CD4-positive, alpha-beta T cell treated with Interleukin-15 for 4 hours (primary cell): ENCODE data around the gene CDC42BPA.
A peak's percentile ranks its signal among the peaks of the same experiment; 100 is the strongest.

Experiments used
- DNase-seq: peaks from one replicate; pipeline ENCODE4 v3.0.0-alpha.2; 2020; ENCODE audit warnings: low spot score

The CDC42BPA gene

DNA sequence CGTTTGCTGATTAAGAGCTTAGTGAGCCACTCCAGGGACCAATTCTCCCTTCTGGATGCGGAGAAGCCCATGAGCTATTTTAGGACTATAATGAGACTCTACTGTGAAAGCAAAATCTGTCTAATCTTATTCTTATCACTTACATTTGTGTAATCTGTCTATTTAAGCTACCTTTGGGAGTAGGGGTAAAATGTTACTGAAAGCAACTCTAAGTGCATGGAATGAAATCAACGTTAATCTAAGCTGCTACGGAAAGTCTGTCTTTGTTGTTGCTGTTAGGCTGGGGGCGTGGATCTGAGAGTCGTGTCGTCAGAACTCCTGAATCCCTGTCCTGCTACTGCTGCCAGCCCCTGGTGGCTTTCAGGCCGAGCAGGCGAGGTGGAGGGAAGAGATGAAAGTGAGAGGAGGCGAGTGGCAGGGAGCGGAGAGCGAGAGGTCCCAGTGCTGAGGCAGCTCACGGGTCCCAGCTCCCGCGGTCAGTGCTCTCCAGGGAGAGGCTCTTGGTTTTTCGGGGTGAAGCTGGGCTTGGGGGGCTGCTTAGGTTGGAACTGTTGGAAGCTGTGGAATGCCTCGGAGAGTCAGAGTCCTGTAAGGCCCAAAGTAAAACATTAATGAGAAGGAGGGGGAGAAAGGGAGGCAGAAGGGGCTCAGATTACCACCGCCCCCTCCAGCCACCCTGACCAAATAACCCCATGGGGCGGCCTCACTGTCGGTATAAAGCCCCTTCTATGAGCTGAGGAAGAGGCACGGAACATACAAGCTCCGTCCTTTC, 324.3 kb downstream of the CDC42BPA start:
- DNase-seq: no peak

DNA sequence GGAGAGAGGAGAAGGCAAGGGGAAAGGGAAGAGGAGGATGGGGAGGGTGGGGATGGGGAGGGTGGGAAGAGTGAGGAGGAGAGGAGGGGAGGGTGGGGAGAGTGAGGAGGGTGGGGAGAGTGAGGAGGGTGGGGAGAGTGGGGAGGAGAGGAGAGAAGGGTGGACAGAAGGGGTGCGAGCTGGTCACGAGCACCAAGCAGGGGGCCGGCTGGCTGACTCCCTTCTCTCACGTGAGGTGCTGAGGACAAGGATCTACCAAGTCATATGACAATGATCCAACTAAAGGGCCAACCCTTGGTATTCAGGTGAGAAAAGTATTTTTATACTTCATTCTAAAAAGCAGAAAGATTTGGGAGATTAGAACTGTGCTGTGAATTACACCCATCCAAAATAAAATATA, 326.4 kb downstream of the CDC42BPA start:
- no peak for DNase-seq

DNA sequence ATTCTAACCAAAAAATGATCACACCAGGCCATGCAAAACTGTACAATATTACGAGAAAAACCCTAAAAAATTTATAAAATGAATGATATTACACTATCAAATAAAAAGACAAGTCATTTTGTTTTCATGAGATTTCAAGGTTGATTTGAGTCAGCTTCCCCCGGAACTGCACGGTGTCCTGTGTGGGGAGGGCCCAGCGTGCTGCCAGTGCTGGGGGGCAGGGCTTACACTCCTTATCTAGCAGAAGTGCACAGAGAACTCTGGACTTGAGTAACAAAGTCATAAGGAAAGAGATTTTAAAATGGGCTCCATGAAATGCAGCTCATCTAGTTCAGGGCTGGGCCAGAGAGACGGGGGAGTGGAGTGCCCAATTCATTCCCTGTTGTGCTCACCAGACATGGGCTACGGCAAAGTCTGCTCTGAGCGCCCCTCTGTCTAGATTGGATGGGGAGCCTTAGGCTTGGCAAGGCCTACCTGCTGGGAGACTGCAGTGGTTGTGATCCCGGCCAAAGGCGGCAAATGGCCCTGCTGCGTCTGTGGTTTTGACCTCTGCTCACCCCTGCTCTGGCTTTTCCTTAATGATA, 328.1 kb downstream of the CDC42BPA start:
- peak; percentile 34 for DNase-seq

DNA sequence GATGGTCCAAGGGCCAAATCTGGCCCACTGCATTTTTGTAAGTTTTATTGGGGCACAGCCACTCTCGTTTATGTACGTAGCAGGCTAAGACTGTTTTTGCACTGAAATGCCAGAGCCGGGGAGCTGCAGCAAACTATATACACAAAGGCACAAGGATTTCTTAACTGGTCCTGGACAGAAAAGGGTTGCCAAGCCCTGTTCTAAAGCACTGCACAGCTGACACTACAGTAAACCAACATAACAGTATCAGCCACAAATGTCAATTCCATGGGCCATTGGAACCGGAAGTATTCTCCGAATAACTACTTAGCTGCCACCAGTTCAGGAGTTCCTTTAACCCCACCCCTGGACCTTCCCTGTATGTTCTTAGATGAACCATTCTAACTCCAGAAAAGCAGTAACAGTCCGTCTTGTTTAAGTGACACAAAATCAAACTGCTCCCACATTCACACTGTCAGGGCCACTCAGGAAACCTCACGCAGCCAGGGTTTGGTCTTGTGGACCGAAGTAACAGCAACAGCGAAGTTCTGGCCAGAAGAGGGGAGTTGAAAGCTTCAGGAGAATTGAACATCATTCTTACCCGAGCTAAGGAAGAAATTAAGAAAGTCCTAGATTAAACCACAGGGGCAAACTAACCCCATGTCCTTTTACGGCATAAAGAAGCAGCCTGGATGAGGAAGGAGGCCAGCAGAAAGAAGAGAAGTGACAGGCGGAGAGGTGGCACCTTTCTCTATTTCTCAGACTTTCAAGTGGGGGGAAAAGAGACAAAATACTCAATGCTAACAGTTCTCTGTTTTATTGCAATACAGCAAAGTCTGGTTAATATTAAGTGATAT, 329.0 kb downstream of the CDC42BPA start:
- no peak for DNase-seq

DNA sequence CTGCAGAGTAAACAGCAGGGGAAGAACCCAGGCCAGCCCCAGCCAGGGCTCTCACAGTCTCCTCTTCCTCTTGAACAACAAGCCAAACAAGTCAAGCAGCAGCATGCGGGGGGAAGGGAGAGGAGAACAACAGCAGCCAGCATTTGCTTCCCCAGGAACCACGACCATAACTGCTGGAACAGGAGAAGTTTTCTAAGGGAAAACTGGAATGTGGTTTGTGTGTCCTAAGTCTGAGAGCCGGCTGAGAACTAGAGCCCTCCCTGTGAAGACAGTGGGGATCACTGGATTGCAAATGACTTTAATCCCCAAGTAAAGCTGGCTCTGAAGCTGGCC, 330.0 kb downstream of the CDC42BPA start:
- no peak for DNase-seq

DNA sequence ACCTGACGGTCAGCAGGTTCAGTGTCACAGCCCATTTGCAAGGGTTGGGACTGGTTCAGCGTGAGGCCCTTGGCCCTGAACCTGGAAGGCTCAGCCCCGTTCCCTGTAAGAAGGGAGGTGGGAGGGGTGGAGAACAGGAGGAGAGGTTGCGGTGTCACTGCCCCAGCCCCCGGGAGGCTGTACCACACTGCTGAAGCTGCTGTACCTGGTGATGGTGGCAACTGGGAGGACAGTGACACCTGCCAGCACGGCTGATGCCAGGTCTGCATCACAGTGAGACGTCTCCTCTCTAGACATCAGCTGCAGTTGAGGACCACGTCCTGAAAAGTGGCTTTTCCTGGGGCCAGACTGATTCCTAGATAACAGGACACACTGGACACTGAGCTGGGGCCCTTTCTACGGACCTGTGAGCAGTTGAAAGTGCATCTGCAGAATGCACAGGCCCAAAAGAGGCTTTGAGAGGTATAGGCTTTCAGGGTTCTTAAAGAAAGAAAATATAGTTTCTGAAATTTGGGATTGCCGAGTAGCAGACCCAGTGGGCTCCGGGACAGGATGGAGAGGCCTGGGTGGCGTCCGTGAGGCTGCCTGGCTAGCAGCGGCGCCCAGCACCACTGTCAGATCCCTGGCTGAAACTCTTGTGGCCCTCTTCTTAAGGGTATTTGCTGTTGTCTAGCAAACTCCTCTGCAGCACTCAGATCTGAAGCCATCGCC, 330.5 kb downstream of the CDC42BPA start:
- no peak for DNase-seq

DNA sequence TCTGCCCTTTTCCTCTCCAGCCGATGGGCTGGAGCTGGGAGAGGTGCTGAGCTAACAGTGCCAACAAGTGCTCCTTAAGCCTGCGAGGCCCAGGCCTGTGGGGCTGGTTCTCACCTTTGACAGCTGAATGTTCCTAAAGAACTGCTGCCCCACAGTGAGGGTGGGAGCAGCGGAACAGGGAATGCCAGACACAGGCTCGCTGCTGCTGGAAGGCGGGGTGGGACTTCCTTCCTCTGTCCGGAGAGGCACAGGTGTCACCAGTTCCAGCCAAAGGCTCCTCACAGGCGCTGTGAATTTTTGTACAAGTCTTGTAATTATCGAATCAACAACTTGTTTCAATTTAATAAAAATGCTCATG, 331.1 kb downstream of the CDC42BPA start:
- no peak for DNase-seq

DNA sequence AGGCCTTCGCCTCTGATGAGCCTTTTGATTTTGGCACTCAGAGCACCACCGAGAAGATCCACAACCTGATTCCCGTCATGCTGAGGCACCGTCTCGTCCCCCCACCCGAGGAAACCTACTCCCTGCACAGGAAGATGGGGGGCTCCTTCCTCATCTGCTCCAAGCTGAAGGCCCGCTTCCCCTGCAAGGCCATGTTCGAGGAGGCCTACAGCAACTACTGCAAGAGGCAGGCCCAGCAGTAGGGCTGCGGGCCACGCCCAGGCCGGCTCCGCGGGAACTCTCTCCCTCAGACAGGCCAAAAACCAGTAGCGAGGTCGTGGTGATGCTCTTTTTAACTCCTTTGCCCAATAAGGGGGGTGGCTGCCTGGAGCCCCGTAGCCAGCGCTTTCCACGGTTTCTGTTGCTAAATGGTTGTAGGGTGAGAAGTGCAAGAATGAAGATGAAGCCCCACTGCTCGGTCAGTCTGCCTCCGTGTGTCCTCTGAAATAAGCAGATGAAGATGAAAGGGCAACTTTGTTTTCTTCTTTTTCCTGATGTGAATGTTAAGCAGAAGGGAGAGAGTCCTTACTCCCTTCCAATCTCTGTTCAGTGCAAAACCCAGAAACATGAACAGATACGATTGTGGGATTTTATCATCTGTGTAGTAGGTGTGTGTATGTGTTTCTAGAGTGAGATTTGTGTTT, 331.7 kb downstream of the CDC42BPA start:
- no peak for DNase-seq

DNA sequence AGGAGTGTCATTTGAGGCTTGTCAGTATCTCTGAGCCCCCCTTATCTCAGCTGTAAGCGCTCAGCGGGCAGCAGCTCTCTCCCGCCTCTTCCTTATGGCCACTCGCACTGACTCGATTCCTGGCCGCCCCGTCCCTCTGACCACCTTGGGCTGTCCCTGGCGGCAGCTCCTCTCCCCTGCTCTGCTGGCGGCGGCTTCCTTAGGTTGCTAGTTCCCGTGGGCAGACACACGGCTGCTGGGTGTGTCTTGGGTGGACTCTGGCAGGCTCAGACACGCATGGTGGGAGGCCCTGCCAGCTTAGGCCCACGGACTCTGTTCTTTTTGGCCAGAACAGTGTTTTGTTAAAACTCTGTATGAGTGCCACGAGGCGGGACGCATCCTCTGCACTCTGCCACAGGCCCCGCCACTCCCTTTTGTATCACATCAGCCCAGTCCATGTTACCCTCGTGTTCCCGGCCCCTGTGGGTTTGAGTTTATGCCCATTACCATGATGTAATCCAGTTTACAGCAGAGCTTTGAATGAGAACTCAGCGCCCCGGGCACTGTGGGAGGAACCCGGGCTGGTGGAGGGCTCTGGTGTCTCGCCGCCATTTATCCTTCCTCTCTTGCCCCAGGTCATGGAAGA, 332.3 kb downstream of the CDC42BPA start:
- no peak for DNase-seq

DNA sequence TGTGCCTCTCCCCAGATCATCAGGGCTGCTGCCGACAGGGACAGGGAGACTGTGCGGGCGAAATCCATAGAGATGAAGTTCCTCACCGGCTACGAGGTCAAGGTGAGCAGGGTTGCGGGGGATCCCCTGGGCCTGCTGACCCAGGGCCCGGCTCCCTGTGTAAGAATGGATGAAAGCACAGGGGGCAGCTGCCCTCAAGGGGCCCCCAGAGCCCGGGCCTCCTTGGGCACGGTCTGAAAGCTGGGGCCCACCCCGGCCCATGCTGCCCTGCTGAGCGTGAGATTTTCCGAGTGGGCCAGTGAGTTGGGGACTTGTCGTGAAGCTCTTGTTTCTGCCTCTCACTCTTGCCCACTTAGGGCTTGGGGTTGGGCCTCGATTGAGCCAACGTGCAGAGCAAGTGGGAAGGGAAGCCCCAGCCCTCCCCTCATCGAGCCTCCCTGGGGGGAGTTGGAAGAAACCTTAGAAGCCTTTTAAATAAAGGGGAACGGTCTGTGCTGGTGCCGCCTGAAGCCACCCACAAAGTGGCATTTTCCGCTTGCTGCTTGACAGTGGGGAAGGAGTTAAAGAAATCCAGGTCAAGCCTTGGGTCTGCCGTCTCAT, 333.0 kb downstream of the CDC42BPA start:
- no peak for DNase-seq

DNA sequence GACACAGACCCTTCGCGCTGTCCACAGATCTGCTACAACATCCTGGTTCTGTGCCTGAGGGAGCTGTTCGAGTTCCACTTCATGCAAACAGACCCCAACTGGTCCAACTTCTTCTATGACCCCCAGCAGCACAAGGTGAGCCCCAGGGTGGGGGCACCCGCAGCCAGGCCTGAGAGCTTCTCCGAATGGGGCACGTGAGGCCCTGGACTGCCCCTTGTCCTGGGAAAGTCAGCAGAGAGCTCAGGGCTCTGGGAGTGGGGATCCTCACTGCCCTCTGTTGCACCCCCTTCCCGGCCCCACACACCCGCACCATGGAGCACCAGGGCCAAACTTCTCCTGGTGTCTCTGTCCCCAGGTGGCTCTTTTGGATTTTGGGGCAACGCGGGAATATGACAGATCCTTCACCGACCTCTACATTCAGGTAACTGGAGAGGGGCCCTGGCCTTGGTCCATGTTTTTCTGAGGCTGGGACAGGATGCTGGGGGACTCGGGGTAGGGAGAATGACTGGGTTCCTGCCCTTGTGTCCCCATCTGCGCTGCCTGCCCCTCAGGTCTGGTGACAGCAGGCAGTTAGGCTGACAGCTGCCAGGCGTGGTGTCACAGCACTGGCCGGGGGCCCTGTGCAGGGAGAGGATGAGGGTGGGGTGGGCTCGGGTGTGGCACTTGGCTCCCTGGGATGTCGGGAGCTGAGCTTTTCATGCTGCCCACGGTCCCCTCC, 333.6 kb downstream of the CDC42BPA start:
- DNase-seq: no peak

DNA sequence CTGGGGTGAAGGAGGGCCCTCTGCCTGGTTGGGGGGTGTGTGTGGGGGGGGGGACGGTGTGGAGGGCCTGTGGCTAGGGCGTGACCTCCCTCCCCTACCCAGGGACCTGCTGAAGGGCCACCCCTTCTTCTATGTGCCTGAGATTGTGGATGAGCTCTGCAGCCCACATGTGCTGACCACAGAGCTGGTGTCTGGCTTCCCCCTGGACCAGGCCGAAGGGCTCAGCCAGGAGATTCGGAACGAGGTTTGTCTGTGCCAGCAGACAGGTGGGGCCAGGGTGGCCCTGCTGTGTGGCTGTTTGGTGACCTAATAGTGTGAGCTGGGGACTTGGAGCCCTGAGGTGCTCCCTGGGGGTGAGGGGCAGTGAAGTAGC, 334.3 kb downstream of the CDC42BPA start:
- DNase-seq: no peak

DNA sequence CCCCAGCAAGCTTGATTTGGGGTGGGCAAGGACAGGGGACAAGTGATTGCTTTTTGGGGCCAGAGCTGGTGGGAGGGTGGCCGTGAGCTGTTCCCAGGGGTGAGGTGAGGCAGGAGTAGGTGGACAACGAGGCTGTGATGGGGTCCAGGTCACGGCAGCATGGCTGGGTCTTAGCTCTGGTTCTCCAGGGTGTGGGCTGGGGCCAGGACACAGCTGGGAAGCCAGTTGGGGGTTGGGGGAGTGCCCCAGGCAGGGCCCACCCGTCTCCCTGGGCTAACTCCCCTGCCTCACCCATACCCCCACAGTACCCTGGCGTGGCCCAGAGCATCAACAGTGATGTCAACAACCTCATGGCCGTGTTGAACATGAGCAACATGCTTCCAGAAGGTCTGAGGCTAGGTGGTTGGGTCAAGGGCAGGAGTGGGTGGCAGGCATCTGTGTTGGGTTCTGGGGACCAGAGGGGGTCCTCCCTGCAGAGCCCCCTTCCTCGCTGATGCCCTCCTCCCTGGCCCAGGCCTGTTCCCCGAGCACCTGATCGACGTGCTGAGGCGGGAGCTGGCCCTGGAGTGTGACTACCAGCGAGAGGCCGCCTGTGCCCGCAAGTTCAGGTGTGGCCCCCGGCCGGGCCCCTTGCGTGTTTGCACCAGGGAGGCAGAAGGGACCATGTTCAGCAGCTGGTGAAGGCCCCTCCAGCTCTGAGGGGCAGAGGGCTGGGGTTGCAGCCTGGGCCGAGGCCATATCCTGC, 334.9 kb downstream of the CDC42BPA start:
- no peak for DNase-seq

DNA sequence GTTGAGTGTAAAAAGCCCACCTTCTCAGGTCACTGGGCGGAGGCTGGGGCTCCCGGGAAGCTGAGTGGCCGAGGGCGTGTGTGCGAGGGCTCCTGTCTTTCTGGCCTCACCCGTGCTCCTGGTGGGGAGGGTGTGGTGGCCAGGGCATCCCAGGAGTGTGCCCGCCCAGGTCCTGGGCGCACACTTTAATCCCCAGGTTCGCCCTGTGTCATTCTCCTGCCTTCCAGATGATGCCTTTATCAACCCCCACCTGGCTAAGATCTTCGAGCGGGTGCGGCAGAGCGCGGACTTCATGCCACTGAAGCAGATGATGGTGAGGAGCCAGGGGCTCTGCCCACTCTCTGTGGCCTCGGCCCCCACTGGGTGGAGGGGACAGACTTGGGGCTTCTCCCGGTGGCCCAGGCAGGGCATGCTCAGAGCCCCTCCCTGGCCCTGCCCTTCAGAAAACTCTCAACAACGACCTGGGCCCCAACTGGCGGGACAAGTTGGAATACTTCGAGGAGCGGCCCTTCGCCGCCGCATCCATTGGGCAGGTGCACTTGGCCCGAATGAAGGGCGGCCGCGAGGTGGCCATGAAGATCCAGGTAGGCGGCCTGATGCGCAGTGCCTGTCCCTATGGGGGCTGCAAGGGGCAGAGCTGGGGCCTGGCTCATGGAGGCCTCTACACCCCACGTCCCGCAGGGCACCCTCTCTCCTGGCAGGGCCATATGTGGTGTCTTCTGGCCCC, 335.7 kb downstream of the CDC42BPA start:
- DNase-seq: no peak

DNA sequence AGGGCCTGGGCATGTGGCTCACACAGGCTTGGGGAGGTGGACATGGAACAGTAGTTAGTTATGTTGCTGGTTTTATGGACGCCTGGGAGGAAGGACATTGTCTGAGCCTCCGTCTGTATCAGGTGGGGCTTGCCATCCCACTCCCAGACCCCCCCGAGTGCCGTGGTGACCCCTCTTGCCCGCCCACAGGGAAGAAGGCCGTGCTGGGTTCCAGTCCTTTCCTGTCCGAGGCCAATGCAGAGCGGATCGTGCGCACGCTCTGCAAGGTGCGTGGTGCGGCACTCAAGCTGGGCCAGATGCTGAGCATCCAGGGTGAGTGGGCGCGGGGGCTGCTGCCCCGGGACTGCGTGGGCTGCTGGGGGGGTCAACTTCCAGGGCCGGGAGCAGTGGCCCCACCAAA, 336.5 kb downstream of the CDC42BPA start:
- no peak for DNase-seq

DNA sequence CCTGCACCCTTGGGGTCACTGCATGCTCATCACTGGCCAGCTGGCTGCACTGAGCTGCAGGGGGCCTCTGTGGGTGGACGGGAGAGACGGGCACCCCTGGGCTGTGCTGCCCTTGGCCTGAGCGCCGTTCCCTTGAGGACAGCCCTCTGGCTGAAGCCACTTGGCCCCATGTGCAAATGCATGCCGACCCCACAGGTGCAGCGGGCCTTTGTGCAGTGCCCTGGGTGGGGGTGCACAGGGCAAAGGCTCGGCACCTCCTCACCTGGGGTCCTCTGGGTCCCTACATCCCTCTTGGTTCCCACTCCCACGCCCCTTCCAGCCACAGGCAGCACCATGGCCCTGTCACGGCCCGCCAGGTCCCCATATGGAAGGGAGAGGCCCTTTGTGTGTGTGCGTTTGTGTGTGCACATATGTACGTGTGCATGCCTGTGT, 336.9 kb downstream of the CDC42BPA start:
- DNase-seq: no peak

DNA sequence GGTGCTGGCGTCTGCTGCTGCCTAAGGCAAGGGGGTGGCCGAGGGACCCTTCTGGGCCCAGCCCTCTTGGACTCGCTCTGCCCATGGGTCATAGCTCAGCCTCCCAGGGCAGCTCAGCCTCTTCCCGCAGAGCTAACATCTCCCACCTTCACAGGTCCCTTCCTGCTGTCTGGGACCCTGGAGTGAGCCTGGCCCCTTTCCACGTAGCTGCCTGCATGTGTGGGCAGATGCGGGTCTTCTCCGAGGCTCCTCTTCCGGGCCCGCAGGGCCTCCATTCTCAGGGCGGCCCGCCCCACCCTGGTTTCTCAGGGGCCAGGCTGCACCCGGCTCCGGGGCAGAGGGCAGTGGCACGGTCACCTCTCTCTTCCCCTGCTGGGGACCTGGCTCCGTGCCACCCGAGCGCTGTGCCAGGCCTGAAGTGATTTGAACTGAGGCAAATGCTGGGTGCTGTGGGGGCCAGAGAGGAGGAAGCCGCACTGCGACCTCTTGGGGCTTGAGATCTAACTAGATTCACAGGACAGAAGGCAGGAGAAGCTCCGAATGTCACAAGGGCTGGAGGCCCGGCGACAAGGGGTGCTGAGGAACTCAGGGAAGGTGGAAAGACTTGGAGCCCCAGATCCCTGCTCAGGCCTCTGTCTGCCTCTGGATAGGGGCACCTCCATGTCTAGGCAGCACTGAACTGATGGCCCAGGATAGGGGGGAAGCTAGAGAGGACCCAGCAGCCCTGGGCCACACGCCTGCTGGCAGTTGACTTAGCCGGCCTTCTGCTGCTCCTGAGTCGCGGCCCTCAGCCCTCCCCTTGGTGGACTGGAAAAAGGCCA, 337.5 kb downstream of the CDC42BPA start:
- DNase-seq: no peak

DNA sequence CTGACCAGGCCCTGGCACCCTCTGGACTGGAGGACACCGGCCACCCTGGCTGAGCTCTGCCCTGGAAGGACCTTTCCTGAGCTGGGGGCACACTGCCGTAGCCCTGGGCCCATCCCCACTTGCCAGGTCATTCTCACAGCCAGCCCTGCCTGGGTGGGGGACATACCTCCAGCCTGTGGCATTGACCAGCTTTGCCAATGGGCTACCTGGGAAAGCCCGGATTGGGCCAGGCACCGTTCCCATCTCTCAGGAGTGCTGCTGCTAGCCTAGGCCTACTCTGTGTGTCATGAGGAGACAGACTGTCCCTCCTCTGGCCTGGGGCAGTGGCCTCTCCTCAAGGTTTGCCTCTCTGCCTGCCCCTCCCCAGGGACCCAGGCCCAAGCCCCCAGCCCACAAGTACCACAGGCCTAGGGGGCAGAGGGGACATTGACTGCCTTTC, 338.2 kb downstream of the CDC42BPA start:
- no peak for DNase-seq
